Astrocyte (in vitro differentiated cells and primary cell): Measurements from ENCODE around the gene ATP13A2. TPM values are rescaled to one million over a fixed set of nuclear protein-coding genes. Genes with fewer than 3 reads are reported as not detected.

ENCODE experiments used
- DNase-seq: peaks from one replicate; pipeline ENCODE4 v3.0.0-alpha.2; 2010; ENCODE audit warnings: low read depth
- FAIRE-seq: peaks from 2 replicates; lab custom pipeline; 2011; peaks lifted over from hg19 to GRCh38; lab: Jason Lieb, UNC
- H2AFZ ChIP-seq: 2 replicates; pipeline ENCODE4 v1.6.0; 2012; ENCODE audit warnings: low read depth, low read length, inconsistent platforms
- H3K27ac ChIP-seq: 2 replicates; pipeline ENCODE4 v1.5.1; 2011; ENCODE audit warnings: low read depth, low read length, inconsistent platforms
- H3K27me3 ChIP-seq: 2 replicates; pipeline ENCODE4 v1.6.0; 2011; ENCODE audit warnings: low read length, inconsistent platforms; ENCODE audit not compliant: insufficient read depth
- H3K36me3 ChIP-seq: 2 replicates; pipeline ENCODE4 v1.5.1; 2011; ENCODE audit warnings: low read length, inconsistent platforms; ENCODE audit not compliant: insufficient read depth
- H3K4me1 ChIP-seq: 2 replicates; pipeline ENCODE4 v1.5.1; 2011; ENCODE audit warnings: low read length, inconsistent platforms; ENCODE audit not compliant: insufficient read depth
- H3K4me2 ChIP-seq: 2 replicates; pipeline ENCODE4 v1.6.0; 2012; ENCODE audit warnings: low read length, inconsistent platforms
- H3K4me3 ChIP-seq: 2 replicates; pipeline ENCODE4 v1.5.1; 2011; ENCODE audit warnings: low read depth, mild to moderate bottlenecking, low read length, inconsistent platforms; ENCODE audit not compliant: insufficient read depth
- H3K79me2 ChIP-seq: 2 replicates; pipeline ENCODE4 v1.6.0; 2012; ENCODE audit warnings: mild to moderate bottlenecking, low read length, inconsistent platforms; ENCODE audit not compliant: insufficient read depth
- H3K9ac ChIP-seq: 2 replicates; pipeline ENCODE4 v1.6.0; 2012; ENCODE audit warnings: mild to moderate bottlenecking, low read length, inconsistent platforms
- H3K9me3 ChIP-seq: 2 replicates; pipeline ENCODE4 v1.5.1; 2012; ENCODE audit warnings: low read depth, mild to moderate bottlenecking, low read length, inconsistent platforms; ENCODE audit not compliant: insufficient read depth
- H4K20me1 ChIP-seq: 2 replicates; pipeline ENCODE4 v1.6.0; 2012; ENCODE audit warnings: low read length, inconsistent platforms; ENCODE audit not compliant: insufficient read depth
- H3K27ac Mint-ChIP-seq: one replicate; pipeline ENCODE4 v1.8.0; 2021; ENCODE audit warnings: mild to moderate bottlenecking, mixed read lengths; ENCODE audit not compliant: unreplicated experiment
- H3K27me3 Mint-ChIP-seq: one replicate; pipeline ENCODE4 v1.8.0; 2021; ENCODE audit warnings: low read depth, mixed read lengths; ENCODE audit not compliant: unreplicated experiment
- H3K36me3 Mint-ChIP-seq: one replicate; pipeline ENCODE4 v1.8.0; 2021; ENCODE audit warnings: low read depth, mixed read lengths; ENCODE audit not compliant: unreplicated experiment
- H3K4me1 Mint-ChIP-seq: one replicate; pipeline ENCODE4 v1.8.0; 2021; ENCODE audit warnings: low read depth, mixed read lengths; ENCODE audit not compliant: unreplicated experiment
- H3K4me3 Mint-ChIP-seq: one replicate; pipeline ENCODE4 v1.8.0; 2021; ENCODE audit warnings: mild to moderate bottlenecking, moderate library complexity, mixed read lengths; ENCODE audit not compliant: unreplicated experiment
- H3K9me3 Mint-ChIP-seq: one replicate; pipeline ENCODE4 v1.8.0; 2021; ENCODE audit warnings: mild to moderate bottlenecking, mixed read lengths; ENCODE audit not compliant: unreplicated experiment
- CTCF ChIP-seq: IDR thresholded peaks from 2 replicates; pipeline ENCODE4 v1.5.1; 2011; ENCODE audit warnings: low read depth, mild to moderate bottlenecking, inconsistent platforms, low read length, moderate library complexity; ENCODE audit not compliant: insufficient read depth
- EZH2 ChIP-seq: IDR thresholded peaks from 2 replicates; pipeline ENCODE4 v1.6.1; 2012; ENCODE audit warnings: mild to moderate bottlenecking, low read length, inconsistent platforms; ENCODE audit not compliant: insufficient read depth
- total RNA-seq: library from RNA; stranded (reverse); gene quantifications from 2 replicates; pipeline ENCODE4 v1.2.1, GENCODE V29; 2021

The ATP13A2 gene
- total RNA-seq, 1 donor from 2014 or later, result 67.8 TPM

GRCh38 chr1:17027403-17027802 is 15.7 kb upstream of the ATP13A2 start:
- DNase-seq, result no peak
- H3K27ac Mint-ChIP-seq, result no peak overlapping the region

GRCh38 chr1:17024721-17025120 is 13.0 kb upstream of the ATP13A2 start:
- Histone ChIP-seq H3K79me2 (no peaks in the 10 kb centered on the region), H3K9ac (no peak overlapping the region), H3K4me1 (no peaks in the 10 kb centered on the region), H3K27me3 (no peaks in the 10 kb centered on the region), H3K27ac (no peak overlapping the region), H3K4me2 (no peak overlapping the region), H2AFZ (no peak overlapping the region), H3K9me3 (no peaks in the 10 kb centered on the region), H3K36me3 (peaks cover 57% of the 10 kb centered on the region), H4K20me1 (peaks cover 13% of the 10 kb centered on the region), H3K4me3 (no peak overlapping the region)
- H3K9me3 Mint-ChIP-seq, result no peaks in the 10 kb centered on the region
- FAIRE-seq (no peak), DNase-seq (no peak)
- H3K4me1 Mint-ChIP-seq, result peaks cover 4% of the 10 kb centered on the region
- TF ChIP-seq EZH2 (no peak), CTCF (no peak)
- H3K27ac Mint-ChIP-seq, result no peak overlapping the region
- no peaks in the 10 kb centered on the region for H3K27me3 Mint-ChIP-seq
- H3K36me3 Mint-ChIP-seq, result peaks cover 18% of the 10 kb centered on the region
- no peak overlapping the region for H3K4me3 Mint-ChIP-seq

More at GRCh38 chr1:17027403-17027802, 15.7 kb upstream of the ATP13A2 start:
- no peaks in the 10 kb centered on the region for H3K27me3 ChIP-seq
- Mint-ChIP-seq H3K27me3 (no peaks in the 10 kb centered on the region), H3K9me3 (no peaks in the 10 kb centered on the region), H3K36me3 (peaks cover 7% of the 10 kb centered on the region), H3K4me3 (no peak overlapping the region), H3K4me1 (no peaks in the 10 kb centered on the region)
- no peak overlapping the region for H3K27ac ChIP-seq
- peaks cover 52% of the 10 kb centered on the region for H3K36me3 ChIP-seq
- peaks cover 12% of the 10 kb centered on the region for H4K20me1 ChIP-seq
- FAIRE-seq, result no peak
- no peak for TF ChIP-seq CTCF
- TF ChIP-seq EZH2, result no peak
- H2AFZ ChIP-seq, result no peak overlapping the region
- H3K9ac ChIP-seq, result no peak overlapping the region
- H3K4me1 ChIP-seq, result no peaks in the 10 kb centered on the region
- no peak overlapping the region for H3K4me2 ChIP-seq
- H3K9me3 ChIP-seq, result no peaks in the 10 kb centered on the region
- no peak overlapping the region for H3K4me3 ChIP-seq
- H3K79me2 ChIP-seq, result no peaks in the 10 kb centered on the region

GRCh38 chr1:17023573-17023972 is 11.8 kb upstream of the ATP13A2 start:
- H3K9me3 Mint-ChIP-seq, result no peaks in the 10 kb centered on the region
- H3K9ac ChIP-seq, result no peak overlapping the region
- H2AFZ ChIP-seq, result no peak overlapping the region
- peaks cover 4% of the 10 kb centered on the region for H3K4me1 Mint-ChIP-seq
- peaks cover 11% of the 10 kb centered on the region for H4K20me1 ChIP-seq
- H3K9me3 ChIP-seq, result no peaks in the 10 kb centered on the region
- H3K4me3 Mint-ChIP-seq, result no peak overlapping the region
- H3K27me3 Mint-ChIP-seq, result no peaks in the 10 kb centered on the region
- H3K4me3 ChIP-seq, result no peak overlapping the region
- no peak for DNase-seq
- no peaks in the 10 kb centered on the region for H3K79me2 ChIP-seq
- H3K36me3 Mint-ChIP-seq, result peaks cover 27% of the 10 kb centered on the region
- no peak for FAIRE-seq
- no peaks in the 10 kb centered on the region for H3K27me3 ChIP-seq
- H3K27ac Mint-ChIP-seq, result no peak overlapping the region
- H3K27ac ChIP-seq, result no peak overlapping the region
- no peak overlapping the region for H3K4me2 ChIP-seq
- H3K4me1 ChIP-seq, result no peaks in the 10 kb centered on the region
- peaks cover 63% of the 10 kb centered on the region for H3K36me3 ChIP-seq
- TF ChIP-seq EZH2 (no peak), CTCF (no peak)
